ENCODE data around the gene NOTCH2.

NOTCH2 gene

DNA sequence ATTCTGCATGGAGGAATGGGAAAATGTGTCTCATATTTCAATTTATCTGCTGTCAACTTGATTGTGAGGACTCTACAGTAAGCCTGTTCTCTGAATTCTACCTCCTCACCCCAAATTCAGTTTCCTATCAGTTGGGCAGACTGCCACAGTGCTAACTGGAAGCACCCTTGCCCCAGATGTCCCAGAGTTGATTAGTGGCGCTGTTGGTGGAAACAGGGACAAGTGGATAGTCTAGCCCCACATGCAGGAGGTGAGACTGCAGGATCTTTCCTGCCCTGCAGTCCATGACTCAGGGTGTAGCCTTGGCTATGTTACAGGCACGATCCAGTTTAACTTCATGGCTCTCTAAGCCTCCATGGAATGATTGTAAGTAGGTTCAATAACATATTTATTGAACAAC, 195.3 kb downstream of the NOTCH2 start:
- no peak for DNase-seq (ENCODE audit: low read depth in 2 of 2)

DNA sequence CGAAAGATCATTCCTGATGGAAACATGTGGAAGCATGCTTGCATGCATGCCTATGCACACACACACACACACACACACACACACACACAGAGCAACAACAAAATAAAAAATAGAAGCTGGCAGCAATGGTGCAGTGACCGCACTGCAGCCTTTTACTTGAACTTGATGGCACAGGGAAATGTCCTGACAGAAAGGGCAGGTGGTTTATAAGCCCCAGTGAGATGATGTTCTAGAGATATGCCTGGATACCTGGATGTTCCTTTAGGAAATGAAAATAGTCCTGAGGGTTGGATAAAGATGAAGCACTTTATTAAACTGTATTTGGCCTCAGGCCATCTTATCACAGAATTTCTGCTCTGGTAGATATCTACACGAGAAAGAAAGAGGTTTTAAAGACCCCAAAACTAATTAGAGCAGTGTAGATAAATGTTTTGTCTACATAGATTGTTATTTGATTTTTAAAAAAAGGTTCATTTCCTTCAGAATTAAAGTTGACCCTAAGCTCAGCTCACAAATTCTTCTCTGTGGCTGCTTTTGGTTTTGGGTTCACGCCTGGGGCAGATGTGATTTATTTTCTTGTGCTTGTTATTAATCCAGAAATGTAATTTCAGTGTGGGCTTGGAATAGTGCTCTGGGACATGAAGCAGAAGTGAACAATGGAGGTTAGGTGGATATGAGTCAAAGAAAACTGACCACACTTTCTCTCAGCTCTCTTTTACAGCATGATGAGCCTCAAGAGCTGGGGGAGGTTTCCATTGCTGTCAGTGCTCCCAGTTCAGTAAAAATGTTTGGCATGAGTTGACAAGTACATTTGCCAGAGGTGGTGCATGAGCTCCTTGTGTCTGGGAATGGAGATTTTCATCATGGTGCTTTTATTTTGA, 196.1 kb downstream of the NOTCH2 start:
- no peak for DNase-seq (ENCODE audit: low read depth in 2 of 2)

- no peak for DNase-seq (ENCODE audit: low read depth in 2 of 2)
Measured at GRCh38 chr1:119871881-119872280, 197.6 kb downstream of the NOTCH2 start.

DNA sequence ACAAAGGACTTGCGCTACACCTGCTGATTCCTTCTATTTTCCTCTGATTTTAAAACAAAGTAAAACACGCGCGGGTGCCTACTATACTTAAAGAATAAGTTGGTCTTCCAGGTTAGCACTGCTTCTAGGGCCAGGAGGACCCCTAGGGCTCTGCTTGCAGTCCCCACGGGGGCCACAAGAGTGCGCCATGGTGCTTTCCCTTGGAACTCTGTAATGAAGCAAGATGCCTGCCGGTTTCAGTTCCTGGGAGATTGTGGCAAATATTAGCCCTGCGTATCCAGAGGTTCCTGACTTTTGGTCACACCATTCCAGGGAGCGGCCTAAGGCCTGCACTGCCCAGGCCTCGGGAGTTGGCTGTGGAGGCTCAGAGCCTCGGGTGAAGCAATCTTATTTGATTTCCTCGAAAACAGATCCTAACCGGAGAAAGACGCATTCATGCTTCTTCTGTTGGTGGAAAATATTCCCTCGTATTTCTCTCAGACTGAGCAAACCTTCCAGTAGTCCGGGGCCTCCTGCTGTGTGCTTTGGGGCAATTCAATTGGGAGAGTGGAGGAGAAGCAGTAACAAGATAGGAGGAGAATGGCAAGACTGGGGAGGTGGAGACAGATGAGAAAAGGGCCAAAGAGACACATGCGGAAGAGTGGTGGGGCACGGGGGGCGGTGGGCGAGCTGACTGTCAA, 198.4 kb downstream of the NOTCH2 start:
- peak in 1 of 2 donors; percentile 47 for DNase-seq (ENCODE audit: low read depth in 2 of 2)

GRCh38 chr1:119869995-119870394, 199.5 kb downstream of the NOTCH2 start:
- DNase-seq (ENCODE audit: low read depth in 2 of 2): no peak

- no peak for DNase-seq (ENCODE audit: low read depth in 2 of 2)
Measured at GRCh38 chr1:119868176-119868575, 201.3 kb downstream of the NOTCH2 start.

- DNase-seq (ENCODE audit: low read depth in 2 of 2): no peak
Measured at GRCh38 chr1:119866451-119866850, 203.0 kb downstream of the NOTCH2 start.

- no peak for DNase-seq (ENCODE audit: low read depth in 2 of 2)
Measured at GRCh38 chr1:119865627-119866026, 203.8 kb downstream of the NOTCH2 start.

GRCh38 chr1:119862276-119862675, 207.2 kb downstream of the NOTCH2 start:
- DNase-seq (ENCODE audit: low read depth in 2 of 2): no peak
